Activated CD4-positive, alpha-beta T cell treated with anti-CD3 and anti-CD28 coated beads, Interleukin-2, amount 50 U/mL, for 16 hours (primary cell): ENCODE results near the gene KCTD19.

Experiments used
- DNase-seq: peaks from one replicate; pipeline ENCODE4 v3.0.0-alpha.2; 2020

The KCTD19 gene

GRCh38 chr16:67282447-67282805, 44.1 kb downstream of the KCTD19 start:
- no peak for DNase-seq

- DNase-seq = no peak
Observed at GRCh38 chr16:67281536-67282446, 44.8 kb downstream of the KCTD19 start.

- DNase-seq = no peak
Observed at GRCh38 chr16:67280090-67281015, 46.2 kb downstream of the KCTD19 start.

GRCh38 chr16:67279296-67280089, 47.0 kb downstream of the KCTD19 start, which contains the start of gene PLEKHG4:
TSS of gene PLEKHG4 (plus strand) at chr16:67279532. CDS start at chr16:67280045, 513 bp downstream.
- DNase-seq = peak; percentile 88

- peak; percentile 60 for DNase-seq
Observed at GRCh38 chr16:67278773-67279295, 47.7 kb downstream of the KCTD19 start.

GRCh38 chr16:67277999-67278772, 48.4 kb downstream of the KCTD19 start:
- DNase-seq = no peak

- peak; percentile 16 for DNase-seq
Observed at GRCh38 chr16:67277294-67277998, 49.1 kb downstream of the KCTD19 start.

- no peak for DNase-seq
Observed at GRCh38 chr16:67275321-67275720, 51.2 kb downstream of the KCTD19 start.

- DNase-seq = no peak
Observed at GRCh38 chr16:67271446-67271845, 55.1 kb downstream of the KCTD19 start.

GRCh38 chr16:67270931-67271338, 55.6 kb downstream of the KCTD19 start:
- DNase-seq = no peak

GRCh38 chr16:67269766-67270165, 56.8 kb downstream of the KCTD19 start:
- DNase-seq = no peak

GRCh38 chr16:67268136-67268579, 58.4 kb downstream of the KCTD19 start:
- no peak for DNase-seq

- DNase-seq = no peak
Observed at GRCh38 chr16:67265834-67266233, 60.7 kb downstream of the KCTD19 start.

GRCh38 chr16:67264866-67265265, 61.7 kb downstream of the KCTD19 start:
- DNase-seq = no peak

- no peak for DNase-seq
Observed at GRCh38 chr16:67264277-67264676, 62.3 kb downstream of the KCTD19 start.

GRCh38 chr16:67263201-67263600, 63.3 kb downstream of the KCTD19 start:
- DNase-seq = no peak

- DNase-seq = peak; percentile 50
Observed at GRCh38 chr16:67260426-67261063, 66.0 kb downstream of the KCTD19 start.

- no peak for DNase-seq
Observed at GRCh38 chr16:67259705-67260104, 66.8 kb downstream of the KCTD19 start.

GRCh38 chr16:67258161-67258835, 68.2 kb downstream of the KCTD19 start:
- DNase-seq = no peak
